ENCODE results near the gene TMEM30B.
A peak's percentile ranks its signal among the peaks of the same experiment; 100 is the strongest.
"Not testable (repeated sequence)": the region's sequence is repeated elsewhere in the genome, so short reads cannot be mapped to it uniquely, and the experiment has no call there.

TMEM30B gene, protein sequence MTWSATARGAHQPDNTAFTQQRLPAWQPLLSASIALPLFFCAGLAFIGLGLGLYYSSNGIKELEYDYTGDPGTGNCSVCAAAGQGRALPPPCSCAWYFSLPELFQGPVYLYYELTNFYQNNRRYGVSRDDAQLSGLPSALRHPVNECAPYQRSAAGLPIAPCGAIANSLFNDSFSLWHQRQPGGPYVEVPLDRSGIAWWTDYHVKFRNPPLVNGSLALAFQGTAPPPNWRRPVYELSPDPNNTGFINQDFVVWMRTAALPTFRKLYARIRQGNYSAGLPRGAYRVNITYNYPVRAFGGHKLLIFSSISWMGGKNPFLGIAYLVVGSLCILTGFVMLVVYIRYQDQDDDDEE

DNA sequence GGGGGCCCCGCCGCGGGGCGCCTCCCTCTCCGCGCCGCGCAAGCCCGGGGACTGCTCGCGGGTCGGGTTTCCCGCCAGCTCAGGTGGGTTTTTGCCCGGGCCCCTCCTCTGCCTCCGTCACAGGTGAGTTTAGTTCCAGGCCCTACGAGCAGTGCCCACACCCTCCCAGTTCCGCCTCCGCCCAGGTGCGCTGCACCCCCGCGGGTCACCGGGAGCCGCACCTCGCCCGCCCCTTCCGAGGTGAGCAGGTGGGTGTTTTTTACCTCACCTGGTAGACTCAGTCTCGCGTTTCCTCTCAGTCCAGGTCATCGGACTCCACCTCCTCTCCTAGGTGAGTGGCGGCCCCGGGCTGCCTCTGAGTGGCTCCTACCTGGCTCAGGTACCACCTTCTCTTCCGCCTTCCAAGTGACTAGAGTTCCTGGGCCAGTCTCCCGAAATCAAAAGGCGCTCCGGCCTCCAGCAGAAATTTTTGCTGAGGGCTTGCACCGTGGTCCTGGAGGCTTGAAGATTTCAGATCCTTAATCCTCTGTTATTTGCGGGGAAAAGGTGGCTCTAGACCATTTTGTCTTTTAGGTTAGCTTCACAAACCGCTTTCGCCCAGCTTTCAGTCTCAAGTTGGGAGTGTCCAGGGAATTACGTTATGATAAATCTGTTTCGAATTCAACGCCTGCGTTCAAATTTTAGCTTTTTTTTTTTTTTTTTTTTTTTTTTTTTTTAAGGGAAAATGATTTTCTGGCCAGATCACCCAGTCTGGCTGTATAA is at the start of gene TMEM30B:
TMEM30B (minus strand) TSS at position 153 of the 762 bp plus-strand sequence. CDS start 191 bp downstream, outside the sequence.
- DNase-seq: peak; percentile 53

DNA sequence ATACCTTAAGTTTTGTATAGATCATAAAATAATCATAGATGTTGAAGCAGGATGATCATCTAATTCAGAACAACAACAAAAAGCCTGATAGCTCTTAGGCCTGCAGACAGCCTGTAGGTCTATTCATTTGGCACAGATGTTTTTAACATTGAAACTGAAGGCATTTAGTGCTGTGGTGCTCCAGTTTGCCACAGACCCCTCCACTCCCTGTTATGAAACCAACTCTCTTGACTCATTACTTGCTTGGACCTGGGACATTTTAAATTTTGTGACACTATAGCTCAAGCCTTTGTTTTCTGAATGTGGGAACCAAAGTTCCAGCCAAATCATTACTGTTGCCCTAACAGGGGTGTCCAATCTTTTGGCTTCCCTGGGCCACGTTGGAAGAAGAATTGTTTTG is 49.4 kb upstream of the TMEM30B start:
- no peak for DNase-seq

DNA sequence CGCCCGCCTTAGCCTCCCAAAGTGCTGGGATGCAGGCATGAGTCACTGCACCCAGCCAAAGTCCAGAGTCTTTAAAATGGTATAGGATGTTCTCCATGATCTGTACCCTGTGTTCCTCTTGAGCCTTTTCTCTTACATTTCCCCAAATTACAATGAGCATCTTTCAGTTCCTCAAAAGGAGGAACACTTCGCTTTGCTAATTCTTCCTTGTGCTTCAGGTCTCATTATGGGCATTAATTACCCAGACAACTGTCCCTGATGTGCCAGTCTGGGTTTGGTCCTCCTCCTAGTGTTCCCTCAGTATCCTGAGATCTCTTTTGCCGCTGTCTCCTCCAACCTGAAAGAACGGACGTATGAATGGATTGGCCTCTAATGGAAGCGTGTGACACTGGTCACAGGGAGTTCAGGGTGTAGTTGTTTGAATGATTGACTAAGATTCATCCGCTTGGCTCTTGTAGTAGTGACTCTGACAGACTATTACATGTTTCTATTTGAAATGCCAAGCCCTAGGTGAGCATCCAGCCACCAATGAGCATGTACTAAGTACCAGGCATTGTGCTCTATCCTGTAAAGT is 48.4 kb upstream of the TMEM30B start:
- DNase-seq: no peak

DNA sequence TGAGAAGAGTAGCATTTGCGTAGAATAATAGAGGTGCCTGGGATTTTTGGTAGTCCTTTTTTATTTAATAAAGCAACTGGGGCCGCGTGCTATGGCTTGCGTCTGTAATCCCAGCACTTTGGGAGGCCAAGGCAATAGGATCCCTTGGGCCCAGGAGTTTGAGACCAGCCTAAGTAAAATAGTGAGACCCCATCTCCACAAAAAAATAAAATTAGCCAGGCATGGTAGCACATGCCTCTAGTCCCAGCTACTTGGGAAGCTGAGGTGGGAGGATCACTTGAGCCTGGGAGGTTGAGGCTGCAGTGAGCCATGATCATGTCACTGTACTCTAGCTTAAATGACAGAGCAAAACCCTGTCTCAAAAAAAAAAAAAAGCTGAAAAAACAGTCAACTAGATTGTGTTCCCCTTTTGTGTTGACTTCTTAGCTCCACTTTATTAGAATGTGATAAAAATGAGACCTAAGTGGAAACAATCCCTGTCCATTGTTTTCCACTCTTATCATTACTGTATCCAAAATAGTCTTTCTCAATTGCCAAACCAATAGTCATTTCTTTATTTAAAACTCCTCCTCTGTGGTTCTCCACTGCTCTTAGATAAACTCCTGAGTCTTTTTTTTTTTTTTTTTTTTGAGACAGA is 47.6 kb upstream of the TMEM30B start:
- DNase-seq: no peak

DNA sequence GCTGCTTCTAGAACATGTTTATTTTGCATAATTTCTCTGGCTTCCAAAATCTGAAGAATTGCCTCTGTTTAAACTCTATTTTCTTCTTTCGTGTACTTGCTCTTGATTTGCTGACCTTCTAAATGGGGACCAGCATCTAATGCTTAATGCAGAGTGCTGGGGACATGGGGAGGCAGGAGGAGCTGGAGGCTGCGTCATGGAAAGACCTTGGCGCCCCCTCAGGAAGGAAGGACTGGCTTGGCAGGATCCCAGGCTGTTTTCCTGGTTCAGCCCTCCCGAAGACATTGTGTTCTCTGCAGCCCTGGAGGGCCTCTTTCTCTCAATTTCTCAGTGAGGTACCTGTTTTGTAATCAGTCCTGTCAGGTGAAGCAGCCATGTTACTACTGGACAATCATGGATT is 45.7 kb upstream of the TMEM30B start:
- peak; percentile 65 for DNase-seq

DNA sequence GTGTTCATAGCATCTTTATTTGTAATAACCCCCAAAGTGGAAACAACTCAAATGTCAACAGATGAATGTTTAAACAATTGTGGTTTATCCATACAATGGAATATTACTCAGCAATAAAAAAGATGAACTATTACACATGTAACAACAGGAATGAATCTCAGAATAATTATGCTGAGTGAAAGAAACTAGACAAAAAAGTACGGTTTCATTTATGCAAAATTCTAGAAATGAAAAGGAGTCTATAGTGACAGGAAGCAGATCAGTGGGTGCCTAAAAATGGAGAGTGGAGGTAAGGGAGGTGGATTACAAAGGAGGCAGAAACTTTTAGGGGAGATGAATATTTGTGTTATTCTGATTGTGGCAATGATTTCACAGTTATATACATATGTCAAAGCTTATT is 45.0 kb upstream of the TMEM30B start:
- no peak for DNase-seq

DNA sequence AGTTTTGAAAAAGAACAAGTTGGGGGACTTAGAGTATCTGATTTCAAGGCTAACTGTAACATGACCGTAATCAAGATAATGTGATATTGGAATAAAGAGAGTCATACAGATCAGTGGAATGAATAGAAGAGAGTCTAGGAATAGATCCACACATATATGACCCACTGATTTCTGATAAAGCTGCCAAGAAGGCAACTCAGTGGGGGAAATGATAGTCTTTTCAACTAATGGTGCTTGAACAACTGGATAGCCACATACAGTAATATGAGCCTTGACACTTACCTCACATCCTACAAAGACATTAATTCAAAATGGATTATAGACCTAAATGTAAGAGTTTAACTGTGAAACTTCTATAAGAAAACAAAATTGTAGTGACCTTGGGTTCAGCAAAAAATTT is 44.0 kb upstream of the TMEM30B start:
- no peak for DNase-seq

DNA sequence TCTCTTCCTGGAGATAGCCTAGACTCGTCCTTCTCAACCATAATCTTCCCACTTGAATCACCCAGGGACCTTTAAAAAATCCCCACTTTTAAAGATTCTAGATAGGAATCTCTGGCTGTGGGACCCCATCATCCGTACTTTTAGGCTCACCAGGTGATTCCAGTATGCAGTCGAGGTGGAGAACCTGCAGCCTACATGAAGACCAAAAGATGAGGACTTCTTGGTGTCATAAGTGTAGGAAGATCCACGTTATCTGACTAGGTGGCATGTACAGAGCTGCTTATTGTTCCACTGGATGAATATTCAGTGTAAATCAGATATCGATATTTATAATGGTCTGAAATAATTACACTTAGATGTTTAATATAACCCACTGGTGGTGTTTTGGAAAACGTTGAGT is 42.8 kb upstream of the TMEM30B start:
- DNase-seq: no peak

DNA sequence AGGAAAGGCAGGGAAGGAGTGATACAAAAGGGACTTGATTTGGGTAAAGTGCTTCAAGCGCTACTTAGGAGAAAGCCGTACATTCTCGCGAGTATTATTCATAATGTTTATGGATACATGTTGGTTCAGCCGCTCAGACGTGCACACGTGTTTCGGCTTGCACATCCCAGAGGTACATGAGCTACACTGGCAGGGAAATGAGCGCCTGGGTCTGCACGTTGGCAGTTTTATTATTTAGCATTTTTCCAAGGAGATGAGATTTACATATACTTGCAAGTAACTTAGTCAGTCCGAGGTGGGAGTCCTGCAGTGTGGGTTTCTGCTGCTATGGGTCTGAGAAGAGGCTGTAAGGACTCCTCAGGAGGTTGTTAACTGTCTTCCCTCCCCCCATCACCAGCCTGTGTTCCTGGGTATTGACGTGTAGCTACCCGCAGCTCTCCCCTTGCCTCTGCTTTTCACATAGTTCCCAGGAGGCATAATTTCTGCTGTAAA is 41.7 kb upstream of the TMEM30B start:
- no peak for DNase-seq

DNA sequence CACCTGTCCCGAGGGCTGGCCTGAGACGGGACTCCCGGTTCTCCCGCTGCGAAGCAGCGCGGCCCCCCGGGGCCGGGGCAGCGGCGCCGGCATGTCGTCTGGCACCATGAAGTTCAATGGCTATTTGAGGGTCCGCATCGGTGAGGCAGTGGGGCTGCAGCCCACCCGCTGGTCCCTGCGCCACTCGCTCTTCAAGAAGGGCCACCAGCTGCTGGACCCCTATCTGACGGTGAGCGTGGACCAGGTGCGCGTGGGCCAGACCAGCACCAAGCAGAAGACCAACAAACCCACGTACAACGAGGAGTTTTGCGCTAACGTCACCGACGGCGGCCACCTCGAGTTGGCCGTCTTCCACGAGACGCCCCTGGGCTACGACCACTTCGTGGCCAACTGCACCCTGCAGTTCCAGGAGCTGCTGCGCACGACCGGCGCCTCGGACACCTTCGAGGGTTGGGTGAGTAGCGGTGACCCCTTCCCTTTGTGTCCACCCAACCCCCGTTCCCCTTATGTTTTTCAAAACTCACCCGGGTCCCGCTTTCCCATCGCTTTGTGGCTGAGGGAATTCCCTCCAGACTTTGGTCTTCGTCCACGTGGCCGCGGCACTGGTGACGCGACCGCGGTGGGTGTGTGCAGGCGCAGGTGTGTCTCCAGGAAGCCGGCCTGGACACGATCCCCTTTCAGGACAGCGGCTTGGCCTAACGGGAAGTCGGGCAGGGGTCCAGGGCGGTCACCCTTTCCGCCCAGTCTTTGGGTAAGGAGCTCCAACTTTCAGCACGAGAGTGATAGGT is 41.1 kb upstream of the TMEM30B start:
- peak; percentile 22 for DNase-seq

DNA sequence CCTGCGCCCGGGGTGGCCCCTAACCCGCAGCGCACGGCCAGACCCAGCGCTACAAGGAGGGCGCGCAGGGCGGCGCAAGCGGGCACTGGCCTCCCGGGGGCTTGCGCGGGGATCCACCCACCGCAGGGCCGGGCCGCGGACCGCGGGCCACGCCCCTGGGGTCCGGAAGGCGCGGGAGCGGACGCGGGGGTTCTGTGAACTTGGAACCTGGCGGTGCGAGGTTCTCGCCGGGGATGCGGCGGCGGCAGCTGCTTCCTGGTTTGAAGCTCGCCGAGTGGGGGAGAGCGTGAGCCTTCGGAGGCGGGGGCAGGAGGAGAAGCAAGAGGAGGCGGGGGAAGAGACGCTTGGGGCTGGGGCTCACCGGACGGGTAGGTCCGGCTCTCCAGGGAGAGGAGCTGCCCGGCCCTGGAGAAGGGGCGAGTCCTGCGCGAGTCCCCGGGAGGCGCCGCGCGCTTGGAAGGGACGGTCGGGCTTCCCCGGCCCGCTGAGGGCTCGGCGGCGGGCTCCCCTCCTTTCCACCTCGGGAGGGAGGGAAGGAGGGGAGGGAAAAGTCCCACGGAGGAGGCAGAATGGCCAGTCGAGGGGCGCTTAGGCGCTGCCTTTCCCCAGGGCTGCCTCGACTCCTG is 40.4 kb upstream of the TMEM30B start, which contains the start of gene PRKCH:
PRKCH (plus strand) TSS at position 195 of the 626 bp plus-strand sequence. CDS start 523 bp downstream, outside the sequence.
- peak; percentile 73 for DNase-seq

DNA sequence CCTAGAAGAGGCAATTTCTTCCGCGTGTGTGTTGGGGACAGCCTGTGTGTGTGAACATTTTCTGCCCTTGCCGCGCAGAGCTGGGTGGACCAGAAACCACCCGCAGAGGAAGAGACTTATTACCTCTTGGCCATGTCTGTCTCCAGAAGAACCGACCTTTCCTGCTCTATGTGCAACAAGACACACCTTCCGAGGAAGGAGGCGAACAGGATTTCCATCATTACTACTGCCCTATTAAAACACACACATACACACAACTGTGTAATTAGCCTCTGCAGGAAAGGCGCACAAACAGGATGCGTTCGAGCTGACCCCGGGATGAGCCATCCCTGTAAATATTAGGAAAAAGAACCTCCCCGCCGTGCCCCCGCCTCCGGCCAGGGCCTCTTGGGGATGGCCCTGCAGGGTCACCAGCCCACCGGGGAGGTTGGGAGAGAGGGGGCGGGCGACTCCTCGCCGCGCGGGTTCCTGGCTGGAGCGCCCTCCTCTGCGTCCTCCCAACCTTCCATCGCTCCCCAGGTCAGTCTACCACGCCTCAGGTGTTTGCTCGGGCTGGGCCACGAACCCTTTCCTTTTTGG is 39.8 kb upstream of the TMEM30B start:
- DNase-seq: peak; percentile 26

DNA sequence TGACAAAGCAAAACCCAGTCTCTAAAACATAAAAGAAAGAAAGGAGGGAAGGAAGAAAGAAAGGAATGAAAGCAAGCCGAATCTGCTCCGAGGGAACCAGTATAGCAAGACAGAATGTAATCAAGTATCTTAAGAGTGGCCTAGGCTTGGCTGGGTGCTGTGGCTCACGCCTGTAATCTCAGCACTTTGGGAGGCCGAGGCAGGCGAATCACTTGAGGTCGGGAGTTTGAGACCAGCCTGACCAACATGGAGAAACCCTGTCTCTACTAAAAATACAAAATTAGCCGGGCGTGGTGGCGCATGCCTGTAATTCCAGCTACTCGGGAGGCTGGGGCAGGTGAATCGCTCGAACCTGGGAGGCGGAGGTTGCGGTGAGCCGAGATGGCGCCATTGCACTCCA is 39.0 kb upstream of the TMEM30B start:
- not testable (repeated sequence) for DNase-seq

DNA sequence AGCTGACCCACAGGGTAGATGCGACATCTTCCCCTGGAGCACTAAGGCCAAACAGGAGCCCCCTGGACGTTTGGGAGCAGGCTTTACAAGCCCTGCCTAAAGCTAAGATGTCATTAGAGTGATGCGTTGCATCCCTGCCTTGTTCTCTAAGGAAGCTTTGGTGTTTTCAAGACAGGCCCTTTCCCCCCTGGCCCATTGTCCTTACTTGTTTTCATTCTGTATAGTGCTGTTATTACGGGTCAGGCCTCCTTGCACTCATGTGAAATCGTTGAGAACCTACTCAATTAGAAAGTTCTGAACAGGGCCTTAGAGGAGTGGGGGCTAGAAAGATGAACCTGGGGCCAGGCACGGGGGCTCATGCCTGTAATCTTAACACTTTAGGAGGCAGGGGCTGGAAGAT is 38.6 kb upstream of the TMEM30B start:
- DNase-seq: no peak

DNA sequence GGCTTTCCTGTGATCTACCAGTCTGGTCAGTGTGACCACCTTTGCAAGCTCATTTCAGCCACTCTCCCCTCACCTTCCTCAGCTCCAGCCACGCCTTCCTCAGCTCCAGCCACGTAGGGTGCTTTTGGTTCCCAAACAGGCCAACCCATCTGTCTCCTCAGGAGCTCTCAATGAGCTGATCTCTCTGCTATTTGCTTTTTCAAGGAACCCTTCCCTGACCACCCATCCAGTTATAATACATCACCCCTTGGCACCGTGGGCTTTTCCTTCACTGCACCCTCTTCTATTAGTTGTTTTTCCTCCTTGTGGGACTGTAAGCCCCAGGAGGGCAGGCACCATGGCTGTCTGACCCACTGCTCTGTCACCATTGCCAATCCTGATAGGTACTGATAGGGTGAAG is 37.9 kb upstream of the TMEM30B start:
- DNase-seq: no peak

DNA sequence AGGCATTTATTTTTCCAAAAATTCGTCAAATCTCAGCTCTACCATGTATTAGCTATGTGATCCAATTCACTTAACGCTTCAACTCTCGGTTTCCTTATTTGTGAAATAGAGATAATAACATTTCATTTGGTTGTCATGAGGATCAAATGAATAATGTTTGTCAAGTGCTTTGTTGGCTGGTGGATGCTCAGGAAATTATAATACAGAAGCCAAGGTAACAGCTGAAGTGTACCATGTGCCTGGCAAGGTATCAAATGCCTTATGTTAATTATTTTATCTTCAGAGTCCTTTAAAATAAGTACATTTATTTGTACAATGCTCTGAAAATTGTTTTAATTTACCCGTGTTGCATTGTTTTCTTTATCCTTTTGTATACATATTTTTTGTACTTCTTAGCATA is 34.2 kb upstream of the TMEM30B start:
- DNase-seq: no peak

DNA sequence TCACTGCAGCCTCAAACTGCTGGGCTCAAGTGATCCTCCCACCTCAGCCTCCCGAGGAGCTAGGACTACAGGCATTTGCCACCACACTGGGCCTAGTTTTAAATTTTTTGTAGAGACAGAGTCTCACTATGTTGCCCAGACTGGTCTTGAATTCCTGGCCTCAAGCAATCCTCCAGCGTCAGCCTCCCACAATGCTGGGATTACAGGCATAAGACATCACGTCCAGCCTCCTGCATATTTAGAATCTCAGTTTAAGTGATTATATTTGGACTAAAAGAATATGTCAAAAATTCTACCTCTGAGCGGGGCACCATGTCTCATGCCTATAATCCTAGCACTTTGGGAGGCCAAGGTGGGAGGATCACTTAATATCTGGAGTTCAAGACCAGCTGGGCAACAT is 27.6 kb upstream of the TMEM30B start:
- DNase-seq: not testable (repeated sequence)

DNA sequence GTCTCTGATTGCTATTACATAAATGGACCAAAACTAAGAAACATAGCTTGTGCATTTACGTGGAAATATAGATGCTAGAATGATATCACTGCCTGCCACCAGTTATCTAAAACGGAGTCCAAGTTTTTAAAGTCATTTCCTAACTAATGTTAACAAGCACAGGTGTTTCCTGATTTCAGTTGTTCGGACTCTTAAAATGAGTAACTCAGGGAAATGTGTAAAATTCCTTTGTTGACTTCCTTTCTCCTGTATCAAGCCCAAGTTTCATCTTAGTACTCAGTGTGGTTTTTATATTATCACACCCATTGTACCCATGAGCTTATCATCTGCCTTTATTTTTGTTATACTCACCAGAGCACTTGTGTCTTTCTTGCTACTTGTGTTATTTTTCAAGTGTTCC is 27.1 kb upstream of the TMEM30B start:
- DNase-seq: no peak

DNA sequence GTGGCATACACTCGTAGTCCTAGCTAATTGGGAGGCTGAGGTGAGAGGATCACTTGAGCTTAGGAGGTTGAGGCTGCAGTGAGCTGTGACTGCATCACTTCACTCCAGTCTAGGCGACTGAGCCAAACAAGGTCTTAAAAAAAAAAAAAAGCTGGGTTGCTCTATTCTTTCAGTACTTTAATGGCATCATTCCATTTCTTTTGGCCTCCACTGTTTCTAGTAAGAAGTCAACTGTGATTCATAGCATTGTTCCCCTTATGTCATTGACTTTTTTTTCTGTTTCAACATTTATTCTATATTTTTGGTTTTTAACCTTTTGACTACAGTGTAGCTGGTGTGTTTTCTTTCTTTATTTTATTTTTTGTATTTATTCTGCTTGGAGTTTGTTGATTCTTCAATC is 23.6 kb upstream of the TMEM30B start:
- no peak for DNase-seq

DNA sequence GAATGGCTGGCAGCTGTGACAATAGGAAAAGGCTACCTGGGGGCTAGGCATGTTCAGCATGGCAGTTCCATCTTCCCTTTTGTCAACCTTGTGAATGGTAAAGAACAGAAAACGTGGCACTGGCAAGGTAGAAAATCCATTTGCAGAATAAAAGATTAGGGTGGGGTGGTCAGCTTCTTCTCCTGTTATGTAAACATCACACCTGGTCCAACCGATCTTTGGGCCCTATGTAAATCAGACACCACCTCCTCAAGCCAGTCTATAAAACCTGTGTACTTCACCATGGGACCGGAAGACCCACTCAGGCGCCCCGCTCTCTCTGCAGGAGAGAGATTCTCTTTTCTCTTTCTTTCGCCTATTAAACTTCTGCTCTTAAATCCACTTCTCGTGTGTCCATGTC is 19.6 kb upstream of the TMEM30B start:
- no peak for DNase-seq

DNA sequence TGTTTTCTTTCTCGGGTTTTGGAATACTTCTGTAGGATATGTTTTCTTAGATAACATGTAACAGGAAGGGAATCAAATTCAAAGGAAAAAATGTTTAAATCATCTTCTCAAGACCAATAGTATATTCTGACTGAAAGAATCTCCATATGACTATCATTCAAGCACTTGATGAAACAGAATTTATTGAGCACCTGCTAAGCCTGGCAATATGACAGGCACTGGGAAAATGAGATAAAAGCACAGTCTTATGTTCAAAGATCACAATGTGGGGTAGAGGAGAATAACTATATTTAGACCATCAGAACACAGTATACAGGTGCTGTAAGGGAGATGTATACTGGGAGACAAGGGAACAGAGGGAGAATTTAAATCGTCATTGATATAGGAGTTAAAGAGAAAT is 19.1 kb upstream of the TMEM30B start:
- no peak for DNase-seq

Measured in right hindlimb (tissue), 1 donor.